GM12873 (cell line): Measurements from ENCODE around the gene PREB.

Experiments used
- TF ChIP-seq, protein P1 (sequence below): IDR thresholded peaks from 2 replicates; pipeline ENCODE4 v1.5.1; 2012; ENCODE audit warnings: low read depth, mild to moderate bottlenecking, moderate library complexity, low read length, control low read depth; ENCODE audit not compliant: insufficient read depth; ENCODE audit errors: missing control alignments

Gene PREB

GRCh38 chr2:27150639-27151230, 16.3 kb upstream of the PREB start:
- TF ChIP-seq, protein P1, sequence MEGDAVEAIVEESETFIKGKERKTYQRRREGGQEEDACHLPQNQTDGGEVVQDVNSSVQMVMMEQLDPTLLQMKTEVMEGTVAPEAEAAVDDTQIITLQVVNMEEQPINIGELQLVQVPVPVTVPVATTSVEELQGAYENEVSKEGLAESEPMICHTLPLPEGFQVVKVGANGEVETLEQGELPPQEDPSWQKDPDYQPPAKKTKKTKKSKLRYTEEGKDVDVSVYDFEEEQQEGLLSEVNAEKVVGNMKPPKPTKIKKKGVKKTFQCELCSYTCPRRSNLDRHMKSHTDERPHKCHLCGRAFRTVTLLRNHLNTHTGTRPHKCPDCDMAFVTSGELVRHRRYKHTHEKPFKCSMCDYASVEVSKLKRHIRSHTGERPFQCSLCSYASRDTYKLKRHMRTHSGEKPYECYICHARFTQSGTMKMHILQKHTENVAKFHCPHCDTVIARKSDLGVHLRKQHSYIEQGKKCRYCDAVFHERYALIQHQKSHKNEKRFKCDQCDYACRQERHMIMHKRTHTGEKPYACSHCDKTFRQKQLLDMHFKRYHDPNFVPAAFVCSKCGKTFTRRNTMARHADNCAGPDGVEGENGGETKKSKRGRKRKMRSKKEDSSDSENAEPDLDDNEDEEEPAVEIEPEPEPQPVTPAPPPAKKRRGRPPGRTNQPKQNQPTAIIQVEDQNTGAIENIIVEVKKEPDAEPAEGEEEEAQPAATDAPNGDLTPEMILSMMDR, result no peak

DNA sequence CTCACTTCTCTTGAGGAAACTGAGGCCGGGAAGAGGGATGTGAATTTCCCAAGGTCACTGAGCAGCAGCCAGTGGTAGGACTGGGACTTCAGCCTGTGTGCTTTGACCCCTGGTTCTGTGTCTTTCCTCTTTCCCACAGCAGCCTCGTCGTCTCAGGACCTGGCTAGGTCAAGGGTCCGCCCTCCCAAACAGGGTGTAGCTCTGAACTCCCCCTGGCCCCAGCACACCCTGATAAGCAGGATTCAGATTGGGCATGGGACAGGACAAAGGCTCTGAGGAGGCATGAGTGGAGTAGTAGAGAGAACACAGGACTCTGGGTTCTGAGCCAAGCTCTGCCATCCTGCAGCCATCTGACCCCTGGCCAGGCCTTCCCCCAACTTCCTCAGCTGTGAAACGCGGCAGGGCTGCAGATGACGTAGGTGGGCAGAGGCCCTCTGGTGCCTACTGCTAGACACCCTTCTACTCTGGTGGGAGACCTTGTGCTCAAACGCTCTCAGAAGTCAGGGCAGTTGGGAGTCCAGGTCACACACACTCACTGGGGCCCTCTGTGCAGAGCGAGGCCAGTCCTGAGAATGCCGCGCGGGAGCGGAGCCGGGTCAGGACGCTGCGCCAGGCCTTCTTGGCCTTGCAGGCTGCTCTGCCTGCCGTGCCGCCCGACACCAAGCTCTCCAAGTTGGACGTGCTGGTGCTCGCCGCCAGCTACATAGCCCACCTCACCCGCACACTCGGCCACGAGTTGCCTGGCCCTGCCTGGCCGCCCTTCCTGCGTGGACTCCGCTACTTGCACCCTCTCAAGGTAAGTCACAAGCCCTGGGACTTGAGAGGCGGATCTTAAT, 15.4 kb upstream of the PREB start:
- TF ChIP-seq, protein P1, result no peak

GRCh38 chr2:27148801-27149439, 14.5 kb upstream of the PREB start, which contains the start of gene TCF23:
Gene TCF23 (plus strand): TSS chr2:27149004. CDS start chr2:27149134, 130 bp downstream.
- TF ChIP-seq, protein P1, result no peak

DNA sequence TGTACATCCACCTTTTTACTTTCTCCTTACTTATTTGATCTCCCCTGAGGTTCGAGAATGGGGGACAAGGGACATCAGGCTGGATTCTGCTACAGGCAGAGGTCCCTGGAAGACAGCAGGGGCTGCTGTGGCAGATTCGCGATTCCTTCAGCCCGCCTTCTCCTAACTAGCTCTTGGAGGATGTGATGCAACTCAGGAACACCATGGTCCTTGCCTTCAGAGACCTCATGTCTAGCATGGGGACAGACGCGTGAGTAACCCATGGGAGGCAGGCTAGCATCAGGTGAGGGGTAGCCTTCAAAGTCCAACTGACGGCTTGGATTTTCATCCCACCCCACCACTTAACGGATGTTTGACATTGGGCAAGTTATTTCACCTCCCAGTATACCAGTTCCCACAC, 13.5 kb upstream of the PREB start:
- TF ChIP-seq, protein P1, result no peak

DNA sequence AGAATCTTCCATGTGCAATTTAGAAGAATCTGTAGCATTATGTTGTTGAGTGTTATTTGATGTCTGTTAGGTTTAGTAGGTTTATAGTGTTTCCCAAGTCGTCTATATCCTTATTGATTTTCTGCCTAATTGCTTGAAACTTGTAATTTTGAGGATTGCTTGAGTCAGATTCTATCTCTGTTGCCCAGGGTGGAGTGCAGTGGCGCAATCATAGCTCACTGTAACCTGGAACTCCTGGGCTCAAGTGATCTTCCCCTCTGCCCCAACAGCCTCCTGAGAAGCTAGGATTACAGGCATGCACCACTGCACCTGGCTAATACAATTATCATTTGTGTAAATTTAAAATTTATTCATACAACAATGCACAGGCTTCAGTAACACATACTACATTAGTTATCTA, 11.2 kb upstream of the PREB start:
- TF ChIP-seq, protein P1, result no peak

DNA sequence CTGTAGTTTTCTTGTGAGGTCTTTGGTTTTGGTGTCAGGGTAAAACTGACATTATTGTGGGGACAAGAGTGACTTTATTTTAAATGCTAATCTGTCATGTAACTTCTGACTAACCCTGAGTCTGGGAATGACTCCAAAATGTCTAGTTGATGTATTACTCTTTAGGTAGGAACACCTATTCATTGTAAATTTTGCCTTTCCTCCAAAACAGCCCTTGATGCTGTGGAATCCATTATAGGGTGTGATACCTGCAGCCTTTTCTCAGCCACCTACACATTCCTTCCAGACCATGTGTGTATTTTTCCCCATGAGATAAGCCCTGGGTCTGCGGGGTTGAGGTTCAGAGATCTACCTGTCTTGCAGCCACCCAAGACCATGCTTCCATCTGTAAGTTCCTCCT, 8.8 kb upstream of the PREB start:
- TF ChIP-seq, protein P1, result no peak

DNA sequence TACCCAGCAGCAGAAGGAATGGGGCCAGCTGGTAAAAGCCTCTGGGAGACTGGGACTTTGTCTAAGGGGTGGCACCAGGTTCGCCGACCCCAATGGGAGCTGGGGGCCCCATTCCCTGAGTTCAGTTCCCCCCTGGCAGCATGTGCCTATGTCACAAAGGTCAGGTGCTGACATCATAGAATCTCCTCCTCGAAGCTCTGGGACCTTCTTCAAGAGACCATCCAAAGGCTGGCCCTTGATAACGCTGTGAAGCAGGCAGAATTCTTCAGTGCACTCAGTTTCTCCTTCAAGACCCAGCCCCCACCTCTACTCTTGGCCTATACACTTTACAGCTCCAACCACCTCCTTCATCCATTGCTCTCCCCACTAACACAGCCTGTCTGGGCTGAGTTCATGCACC, 4.9 kb upstream of the PREB start, which contains the start of gene PRR30:
PRR30 (minus strand) TSS at position 101 of the 400 bp plus-strand sequence. CDS start 1,081 bp downstream, outside the sequence.
- TF ChIP-seq, protein P1, result no peak
